ENCODE results near the gene C9orf153.
"Not testable (repeated sequence)": the region's sequence is repeated elsewhere in the genome, so short reads cannot be mapped to it uniquely, and the experiment has no call there.

C9orf153 gene

DNA sequence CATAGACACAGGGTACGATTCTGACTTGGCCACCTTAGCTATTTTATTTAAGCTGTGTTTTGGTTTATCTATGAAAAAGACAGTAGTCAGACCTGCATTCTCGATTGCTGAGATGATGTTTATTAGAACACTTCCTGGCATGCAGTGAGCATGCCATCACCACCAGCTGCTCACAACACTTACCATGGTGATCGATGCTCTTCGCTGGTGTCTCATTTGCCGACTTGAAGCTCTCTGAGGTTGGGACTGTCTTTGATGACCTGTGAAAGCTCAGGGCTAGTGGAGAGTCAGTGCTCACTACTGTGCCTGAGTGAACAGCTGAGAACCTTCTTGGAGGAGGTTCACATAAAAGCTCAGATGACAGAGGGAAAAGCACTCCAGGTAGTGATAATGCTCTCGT, 4.4 kb upstream of the C9orf153 start:
- no peak for DNase-seq (ENCODE audit: low read depth)

DNA sequence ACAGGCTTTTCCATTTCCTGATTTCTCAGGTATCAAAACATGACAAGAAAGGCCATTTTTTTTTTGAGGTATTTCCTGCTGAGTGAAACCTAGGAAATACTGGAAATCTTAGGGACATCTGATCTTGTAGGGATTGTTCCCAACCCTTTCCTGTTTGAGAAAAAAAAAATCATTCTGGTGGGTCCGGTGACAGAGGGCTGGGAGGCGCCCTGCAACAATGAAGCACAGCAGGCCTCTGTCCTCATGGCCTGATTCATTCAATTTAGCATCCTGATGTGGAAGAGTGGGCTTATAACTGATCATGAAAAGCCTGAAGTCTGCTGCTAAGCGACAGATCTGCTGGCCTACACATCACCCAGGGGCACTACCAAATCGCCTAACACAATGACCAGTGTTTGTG, 3.0 kb upstream of the C9orf153 start:
- no peak for DNase-seq (ENCODE audit: low read depth)

GRCh38 chr9:86257391-86257790, 2.1 kb downstream of the C9orf153 start:
- DNase-seq (ENCODE audit: low read depth) = no peak

- no peak for DNase-seq (ENCODE audit: low read depth)
Observed at GRCh38 chr9:86256653-86257052, 2.8 kb downstream of the C9orf153 start.

DNA sequence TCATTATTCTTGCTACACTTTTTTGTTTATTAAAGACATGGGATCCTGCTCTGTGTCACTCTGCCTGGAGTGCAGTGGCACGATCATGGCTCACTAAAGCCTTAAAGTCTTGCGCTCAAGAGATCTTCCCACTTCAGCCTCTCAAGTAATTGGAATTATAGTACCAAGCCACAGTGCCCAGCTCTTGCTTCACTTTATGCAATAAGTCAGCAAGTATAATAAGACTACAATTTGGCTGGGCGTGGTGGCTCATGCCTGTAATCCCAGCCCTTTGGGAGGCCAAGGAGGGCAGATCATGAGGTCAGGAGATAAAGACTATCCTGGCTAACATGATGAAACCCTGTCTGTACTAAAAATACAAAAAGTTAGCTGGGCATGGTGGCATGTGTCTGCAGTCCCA, 5.9 kb downstream of the C9orf153 start:
- DNase-seq (ENCODE audit: low read depth) = no peak

GRCh38 chr9:86252870-86253269, 6.6 kb downstream of the C9orf153 start:
- no peak for DNase-seq (ENCODE audit: low read depth)

- no peak for DNase-seq (ENCODE audit: low read depth)
Observed at GRCh38 chr9:86250123-86250522, 9.3 kb downstream of the C9orf153 start.

GRCh38 chr9:86248746-86249145, 10.7 kb downstream of the C9orf153 start:
- DNase-seq (ENCODE audit: low read depth) = no peak

DNA sequence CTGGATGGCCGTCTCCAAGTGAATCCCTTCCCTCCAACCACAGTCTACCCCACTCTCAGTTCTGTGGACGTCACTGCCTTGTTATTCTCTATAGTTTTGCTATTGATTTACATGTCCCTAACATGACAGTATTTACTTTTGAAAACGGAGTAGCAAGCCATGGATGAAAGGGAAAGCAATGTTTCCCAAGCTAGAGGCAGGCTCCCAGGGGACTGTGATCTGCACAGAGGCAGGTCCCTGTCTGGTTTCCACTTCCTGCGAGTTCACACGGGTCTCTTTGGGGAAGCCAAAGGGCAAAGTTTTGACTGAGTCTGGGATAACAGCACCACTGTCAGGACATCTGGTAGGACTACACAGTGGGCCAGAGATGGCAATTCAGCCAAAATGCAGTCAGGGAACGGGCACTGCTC, 12.7 kb downstream of the C9orf153 start:
- no peak for DNase-seq (ENCODE audit: low read depth)

- DNase-seq (ENCODE audit: low read depth) = no peak
Observed at GRCh38 chr9:86242071-86242470, 17.4 kb downstream of the C9orf153 start.

DNA sequence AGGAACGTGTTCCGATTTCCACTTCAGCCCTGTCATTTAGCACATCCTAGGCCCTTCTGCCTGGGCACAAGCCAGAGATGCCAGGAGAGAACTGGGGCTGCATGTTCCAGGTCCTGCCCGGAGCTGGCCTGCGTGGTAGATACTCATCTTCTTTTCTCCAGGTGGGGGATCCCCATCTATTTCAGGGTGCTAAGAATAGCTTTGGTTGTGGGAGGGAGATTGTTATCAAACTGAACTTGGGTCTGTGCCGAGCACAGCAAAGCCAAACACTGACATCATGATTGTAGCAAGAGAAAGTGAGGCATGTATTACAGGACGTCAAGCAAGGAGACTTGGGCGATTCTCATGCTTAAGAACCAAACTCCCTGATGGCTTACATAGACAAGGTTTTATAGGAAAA, 18.2 kb downstream of the C9orf153 start:
- no peak for DNase-seq (ENCODE audit: low read depth)

DNA sequence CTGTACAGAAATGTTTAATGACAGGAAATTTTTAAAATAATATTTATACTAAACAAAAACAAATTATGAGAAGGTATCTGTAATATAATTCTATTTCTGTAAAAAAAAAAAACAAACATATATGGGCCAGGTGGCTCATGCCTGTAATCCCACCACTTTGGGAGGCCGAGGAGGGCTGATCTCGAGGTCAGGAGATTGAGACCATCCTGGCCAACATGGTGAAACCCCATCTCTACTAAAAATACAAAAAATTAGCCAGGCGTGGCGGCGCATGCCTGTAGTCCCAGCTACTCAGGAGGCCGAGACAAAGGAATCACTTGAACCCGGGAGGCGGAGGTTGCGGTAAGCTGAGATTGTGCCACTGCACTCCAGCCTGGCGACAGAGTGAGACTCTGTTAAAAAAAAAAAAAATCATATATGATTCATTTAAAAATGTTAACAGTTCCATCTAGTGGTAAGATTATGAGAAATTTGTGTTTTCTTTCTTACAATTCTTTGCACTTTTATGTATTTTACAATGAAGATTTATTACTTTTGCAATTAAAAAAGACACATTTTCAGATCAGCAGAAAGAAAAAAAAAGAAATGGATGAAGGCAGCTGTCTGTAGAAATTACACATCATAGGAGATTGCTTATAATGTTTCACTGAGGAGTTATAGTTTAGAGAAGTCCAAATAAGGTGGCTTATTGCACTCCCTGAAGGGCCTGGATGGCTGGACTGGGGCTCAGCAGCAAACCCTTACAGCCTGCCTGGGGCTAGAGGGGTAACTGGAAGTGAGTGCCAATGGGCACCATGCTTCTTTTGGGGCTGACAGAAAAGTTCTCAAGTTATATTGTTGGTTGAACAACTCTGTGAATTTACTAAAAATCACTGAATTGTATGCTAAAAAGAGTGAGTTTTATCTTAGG, 20.3 kb downstream of the C9orf153 start:
- no peak for DNase-seq (ENCODE audit: low read depth)

DNA sequence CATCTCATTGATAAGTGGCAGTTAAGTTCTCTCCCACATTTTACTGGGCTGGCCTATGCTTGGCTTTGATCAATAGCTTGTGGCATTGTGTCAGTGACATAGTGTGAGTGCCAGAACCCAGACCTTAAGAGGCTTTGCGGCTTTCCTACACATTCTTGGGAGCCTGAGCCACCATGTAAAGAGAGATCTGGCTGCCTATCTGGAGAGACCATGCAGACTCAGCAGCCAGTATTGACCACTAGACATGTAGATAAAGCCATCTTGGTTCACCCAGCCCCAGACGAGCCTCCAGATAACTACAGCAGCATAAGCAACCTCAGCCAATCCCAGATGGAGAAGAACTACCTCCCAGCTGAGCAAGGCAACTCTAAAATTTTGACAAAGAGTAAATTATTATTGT, 28.6 kb downstream of the C9orf153 start:
- no peak for DNase-seq (ENCODE audit: low read depth)

DNA sequence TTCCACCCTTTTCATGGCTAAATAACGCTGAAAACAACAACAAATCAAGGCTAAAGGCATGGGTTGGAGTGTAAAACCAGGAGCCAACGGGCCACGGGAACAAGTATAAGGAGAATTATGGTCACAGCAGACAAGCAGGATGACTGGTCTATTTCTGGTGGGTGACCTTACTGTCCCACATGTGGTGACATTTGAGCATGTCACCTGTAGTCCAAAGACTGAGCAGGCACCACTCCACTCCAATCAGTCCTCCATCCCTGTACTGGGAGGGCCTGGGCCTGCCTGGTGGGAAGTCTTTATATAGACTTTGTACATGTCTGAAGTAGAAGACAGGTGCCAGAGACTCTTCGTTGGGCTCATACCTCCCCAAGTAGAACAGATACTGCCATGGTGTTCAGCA, 36.8 kb downstream of the C9orf153 start:
- DNase-seq (ENCODE audit: low read depth) = no peak

GRCh38 chr9:86219606-86220005, 39.9 kb downstream of the C9orf153 start:
- DNase-seq (ENCODE audit: low read depth) = no peak

DNA sequence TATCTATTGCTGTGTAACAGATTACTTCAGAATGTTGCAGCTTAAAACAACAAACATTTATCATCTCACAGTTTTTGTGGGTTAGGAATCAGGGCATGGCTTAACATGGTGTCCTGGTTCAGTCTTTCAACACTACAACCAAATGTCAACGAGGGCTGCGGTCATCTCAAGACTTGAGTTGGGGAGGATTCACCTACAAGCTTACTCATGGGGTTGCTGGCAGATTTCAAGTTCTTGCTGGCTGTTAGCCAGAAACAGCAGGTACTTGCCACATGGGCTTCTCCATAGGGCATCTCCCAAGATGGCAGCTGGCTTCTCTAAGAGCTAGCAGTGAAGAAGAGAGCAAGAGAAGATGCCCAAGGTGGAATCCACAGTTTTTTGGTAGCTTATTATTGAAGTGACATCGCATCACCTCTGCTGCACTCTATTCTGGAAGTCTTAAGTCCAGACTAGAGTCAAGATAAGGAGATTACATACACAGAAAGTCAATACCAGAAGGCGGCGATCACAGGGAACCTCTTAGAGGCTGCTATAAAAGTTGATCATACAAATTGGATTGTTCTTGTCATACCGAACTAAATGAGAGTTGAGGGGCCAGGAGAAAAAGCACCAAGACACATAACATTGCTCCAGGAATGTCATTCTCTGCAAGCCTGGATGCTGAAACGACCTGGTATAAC, 42.2 kb downstream of the C9orf153 start:
- DNase-seq (ENCODE audit: low read depth) = no peak

GRCh38 chr9:86207193-86207592, 52.3 kb downstream of the C9orf153 start:
- no peak for DNase-seq (ENCODE audit: low read depth)

DNA sequence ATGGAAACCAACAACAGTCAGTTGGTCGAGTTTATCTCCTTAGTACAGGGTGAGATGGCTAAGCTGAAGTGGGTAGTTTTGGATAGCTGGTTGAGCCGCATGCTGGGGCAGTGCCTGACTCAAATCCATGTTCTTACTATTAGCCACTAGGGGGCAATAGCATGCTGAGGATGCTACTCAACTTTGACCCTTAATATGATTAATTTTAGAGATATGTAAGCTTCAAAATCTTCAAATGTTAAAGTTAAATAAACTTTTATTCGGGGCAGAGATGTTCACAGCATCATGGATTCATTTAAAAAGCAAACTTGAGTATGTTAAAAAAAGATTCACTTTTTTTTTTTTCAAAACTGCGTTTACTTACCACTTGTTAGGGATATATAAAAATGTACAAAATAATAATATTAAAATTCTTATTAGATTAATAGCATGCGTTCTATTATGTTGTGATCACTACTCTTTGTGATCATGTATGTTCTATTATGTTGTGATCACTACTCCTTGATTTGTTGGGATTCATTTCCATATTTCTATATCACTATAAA, 57.0 kb downstream of the C9orf153 start:
- DNase-seq (ENCODE audit: low read depth) = peak; percentile 1

- DNase-seq (ENCODE audit: low read depth) = no peak
Observed at GRCh38 chr9:86201474-86202337, 57.8 kb downstream of the C9orf153 start.

- no peak for DNase-seq (ENCODE audit: low read depth)
Observed at GRCh38 chr9:86200599-86201162, 58.8 kb downstream of the C9orf153 start.

- no peak for DNase-seq (ENCODE audit: low read depth)
Observed at GRCh38 chr9:86193088-86193487, 66.4 kb downstream of the C9orf153 start.

- not testable (repeated sequence) for DNase-seq (ENCODE audit: low read depth)
Observed at GRCh38 chr9:86190700-86191099, 68.8 kb downstream of the C9orf153 start.
